GM12801 (cell line): ENCODE measurements around the gene SCRN2.

Experiments
- CTCF ChIP-seq: IDR thresholded peaks from one replicate; pipeline ENCODE4 v1.5.1; 2011; ENCODE audit warnings: control low read depth; ENCODE audit not compliant: insufficient read length; ENCODE audit errors: extremely low read depth

The SCRN2 gene

GRCh38 chr17:47855737-47856136, 14.7 kb upstream of the SCRN2 start:
- no peak for TF ChIP-seq CTCF

GRCh38 chr17:47853616-47854015, 12.5 kb upstream of the SCRN2 start:
- TF ChIP-seq CTCF = no peak

GRCh38 chr17:47852113-47852949, 11.3 kb upstream of the SCRN2 start:
- no peak for TF ChIP-seq CTCF

GRCh38 chr17:47851764-47852112, 10.7 kb upstream of the SCRN2 start:
- TF ChIP-seq CTCF = no peak

- no peak for TF ChIP-seq CTCF
These were observed 9.9 kb upstream of the SCRN2 start, which contains the start of gene SP6 for GRCh38 chr17:47850692-47851573. Gene SP6, minus strand, starts transcription at chr17:47851163. Its CDS starts 2,734 bp downstream, at chr17:47848429.

- no peak for TF ChIP-seq CTCF
These were observed 9.3 kb upstream of the SCRN2 start for GRCh38 chr17:47850373-47850691.

GRCh38 chr17:47848198-47848513, 7.1 kb upstream of the SCRN2 start:
- no peak for TF ChIP-seq CTCF
